CD4-positive, alpha-beta T cell treated with Interleukin-21 for 1 hour (primary cell): ENCODE results near the gene PDK1.
"Not testable (repeated sequence)": the region's sequence is repeated elsewhere in the genome, so short reads cannot be mapped to it uniquely, and the experiment has no call there.

ENCODE experiments used
- DNase-seq: peaks from one replicate; pipeline ENCODE4 v3.0.0-alpha.2; 2020

The PDK1 gene

GRCh38 chr2:172555522-172556283 is at the start of gene PDK1:
PDK1 (plus strand) TSS chr2:172556090; CDS start chr2:172556151, 61 bp downstream.
- peak; percentile 91 for DNase-seq

GRCh38 chr2:172507199-172507598 is 48.7 kb upstream of the PDK1 start:
- no peak for DNase-seq

GRCh38 chr2:172510088-172510487 is 45.8 kb upstream of the PDK1 start:
- no peak for DNase-seq

- no peak for DNase-seq
These were observed 45.3 kb upstream of the PDK1 start for GRCh38 chr2:172510548-172510947.

- no peak for DNase-seq
These were observed 42.9 kb upstream of the PDK1 start for GRCh38 chr2:172512810-172513523.

GRCh38 chr2:172513524-172513900 is 42.4 kb upstream of the PDK1 start:
- no peak for DNase-seq

GRCh38 chr2:172513935-172514586 is 41.8 kb upstream of the PDK1 start:
- DNase-seq: no peak

GRCh38 chr2:172516299-172516698 is 39.6 kb upstream of the PDK1 start:
- DNase-seq: no peak

GRCh38 chr2:172518995-172519394 is 36.9 kb upstream of the PDK1 start:
- DNase-seq: no peak

- no peak for DNase-seq
These were observed 30.3 kb upstream of the PDK1 start for GRCh38 chr2:172525601-172526000.

GRCh38 chr2:172531309-172531708 is 24.6 kb upstream of the PDK1 start:
- DNase-seq: no peak

GRCh38 chr2:172532461-172532860 is 23.4 kb upstream of the PDK1 start:
- not testable (repeated sequence) for DNase-seq

GRCh38 chr2:172533687-172534086 is 22.2 kb upstream of the PDK1 start:
- DNase-seq: no peak

- DNase-seq: no peak
These were observed 20.8 kb upstream of the PDK1 start for GRCh38 chr2:172535119-172535518.

GRCh38 chr2:172537851-172538250 is 18.0 kb upstream of the PDK1 start:
- DNase-seq: not testable (repeated sequence)

- DNase-seq: no peak
These were observed 16.1 kb upstream of the PDK1 start for GRCh38 chr2:172539767-172540166.

- no peak for DNase-seq
These were observed 15.5 kb upstream of the PDK1 start for GRCh38 chr2:172540421-172540820.

- no peak for DNase-seq
These were observed 10.3 kb upstream of the PDK1 start for GRCh38 chr2:172545408-172546075.

- DNase-seq: no peak
These were observed 6.8 kb upstream of the PDK1 start for GRCh38 chr2:172549131-172549530.

- peak; percentile 38 for DNase-seq
These were observed 6.1 kb upstream of the PDK1 start for GRCh38 chr2:172549802-172550201.

GRCh38 chr2:172550419-172550818 is 5.5 kb upstream of the PDK1 start:
- DNase-seq: no peak

GRCh38 chr2:172551271-172551670 is 4.6 kb upstream of the PDK1 start:
- no peak for DNase-seq

- no peak for DNase-seq
These were observed 3.2 kb upstream of the PDK1 start for GRCh38 chr2:172552547-172553291.
